Body of pancreas (tissue), 4 donors: ENCODE results near the gene DNHD1.

Experiments
- CTCF ChIP-seq, 7 experiments: fragments of 450-650 bp in 4 of 7; fragments of 200-600 bp in 3 of 7; sonication (generic) in 3 of 7; IDR thresholded peaks; one replicate each; pipeline ENCODE4 v1.5.1; 2016 to 2019; ENCODE audit warnings: antibody characterized with exemption in 7 of 7
- POLR2A ChIP-seq, 3 donors: fragments of 450-650 bp; IDR thresholded peaks; one replicate each; pipeline ENCODE4 v1.6.1; 2016; ENCODE audit warnings: antibody characterized with exemption in 3 of 3, mild to moderate bottlenecking in 2 of 3

GRCh38 chr11:6538456-6538855 lies 41.4 kb downstream of the DNHD1 start:
- TF ChIP-seq CTCF (IDR thresholded peaks at IDR 0.05) (no peak), POLR2A (IDR thresholded peaks at IDR 0.05) (no peak)
